ENCODE results near the gene CDC123.
"Not testable (repeated sequence)": the region's sequence is repeated elsewhere in the genome, so short reads cannot be mapped to it uniquely, and the experiment has no call there.

CDC123 gene

DNA sequence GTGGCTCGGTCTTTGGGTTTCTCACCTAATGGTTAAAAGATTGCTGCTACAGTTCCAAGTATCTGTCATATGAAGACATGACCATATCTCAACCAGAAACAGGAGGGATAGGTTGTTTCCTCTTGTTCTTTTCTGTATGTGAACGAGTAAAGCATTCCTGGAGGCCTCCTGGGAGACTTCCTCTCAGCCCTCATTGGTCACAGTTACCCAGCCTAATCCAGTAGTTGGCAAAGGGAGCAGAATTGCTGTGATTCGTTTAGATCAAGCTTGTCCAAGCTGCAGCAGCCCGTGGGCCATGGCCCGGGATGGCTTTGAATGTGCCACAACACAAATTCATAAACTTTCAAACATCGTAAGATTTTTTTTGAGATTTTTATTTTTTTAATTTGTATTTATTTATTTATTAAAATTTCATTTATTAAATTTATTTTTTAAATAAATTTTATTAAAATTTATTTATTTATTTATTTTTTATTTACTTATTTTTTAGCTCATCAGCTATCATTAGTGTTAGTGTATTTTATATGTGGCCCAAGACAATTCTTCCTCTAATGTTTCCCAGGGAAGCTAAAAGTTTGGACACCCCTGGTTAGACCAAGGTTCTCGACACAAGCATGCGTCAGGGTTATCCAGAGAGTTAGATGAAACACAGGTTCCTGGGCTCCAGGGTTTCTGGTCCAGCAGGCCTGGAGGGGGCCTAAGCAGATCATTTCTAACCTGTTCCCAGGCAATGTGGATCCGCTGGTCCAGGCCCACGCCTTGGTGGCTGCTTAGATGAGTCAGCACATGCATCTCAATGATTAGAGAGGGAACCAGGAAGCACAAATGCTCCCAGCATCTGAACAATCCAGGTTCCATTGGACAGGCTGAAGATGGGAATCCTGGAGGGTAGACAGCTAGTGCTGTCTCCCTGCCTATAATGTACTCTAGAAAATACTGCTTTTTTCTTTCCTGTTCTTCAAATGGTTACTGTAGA, 25.6 kb downstream of the CDC123 start:
- in situ Hi-C loops (cut with HindIII; ENCODE audit: low sequenced_read_pairs): no loop called here
- DNase-seq (ENCODE audit: low read depth, low spot score): peak; percentile 41
- TF ChIP-seq, protein P1, sequence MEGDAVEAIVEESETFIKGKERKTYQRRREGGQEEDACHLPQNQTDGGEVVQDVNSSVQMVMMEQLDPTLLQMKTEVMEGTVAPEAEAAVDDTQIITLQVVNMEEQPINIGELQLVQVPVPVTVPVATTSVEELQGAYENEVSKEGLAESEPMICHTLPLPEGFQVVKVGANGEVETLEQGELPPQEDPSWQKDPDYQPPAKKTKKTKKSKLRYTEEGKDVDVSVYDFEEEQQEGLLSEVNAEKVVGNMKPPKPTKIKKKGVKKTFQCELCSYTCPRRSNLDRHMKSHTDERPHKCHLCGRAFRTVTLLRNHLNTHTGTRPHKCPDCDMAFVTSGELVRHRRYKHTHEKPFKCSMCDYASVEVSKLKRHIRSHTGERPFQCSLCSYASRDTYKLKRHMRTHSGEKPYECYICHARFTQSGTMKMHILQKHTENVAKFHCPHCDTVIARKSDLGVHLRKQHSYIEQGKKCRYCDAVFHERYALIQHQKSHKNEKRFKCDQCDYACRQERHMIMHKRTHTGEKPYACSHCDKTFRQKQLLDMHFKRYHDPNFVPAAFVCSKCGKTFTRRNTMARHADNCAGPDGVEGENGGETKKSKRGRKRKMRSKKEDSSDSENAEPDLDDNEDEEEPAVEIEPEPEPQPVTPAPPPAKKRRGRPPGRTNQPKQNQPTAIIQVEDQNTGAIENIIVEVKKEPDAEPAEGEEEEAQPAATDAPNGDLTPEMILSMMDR (IDR thresholded peaks at IDR 0.05; ENCODE audit: low read depth, low read length): no peak
- no peak overlapping the region for H3K4me3 ChIP-seq (ENCODE audit: low read depth, low read length)

DNA sequence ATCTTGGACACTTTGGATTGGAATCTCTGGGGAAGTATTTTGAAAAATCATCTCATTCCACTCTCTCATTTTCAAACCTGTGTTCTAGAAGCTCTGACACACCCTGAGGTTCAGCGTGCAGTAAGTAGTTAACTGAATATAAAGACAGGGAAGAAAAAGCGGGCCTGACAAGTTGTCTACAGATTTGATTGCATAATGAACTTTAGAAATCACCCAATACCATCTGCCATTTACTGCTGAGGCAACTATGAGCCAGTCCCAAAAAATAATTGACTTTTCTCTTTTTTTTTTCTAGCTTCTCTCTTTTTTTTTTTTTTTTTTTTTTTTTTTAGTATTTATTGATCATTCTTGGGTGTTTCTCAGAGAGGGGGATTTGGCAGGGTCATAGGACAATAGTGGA, 29.5 kb downstream of the CDC123 start:
- TF ChIP-seq, protein P1 (IDR thresholded peaks at IDR 0.05; ENCODE audit: low read depth, low read length): no peak
- no peak overlapping the region for H3K4me3 ChIP-seq (ENCODE audit: low read depth, low read length)
- no peak for DNase-seq (ENCODE audit: low read depth, low spot score)
- in situ Hi-C loops (cut with HindIII; ENCODE audit: low sequenced_read_pairs): no loop called here

- H3K4me3 ChIP-seq (ENCODE audit: low read depth, low read length); DNase-seq (ENCODE audit: low read depth, low spot score); in situ Hi-C loops (cut with HindIII; ENCODE audit: low sequenced_read_pairs): not testable (repeated sequence)
Observed at GRCh38 chr10:12226438-12226837, 30.4 kb downstream of the CDC123 start.

DNA sequence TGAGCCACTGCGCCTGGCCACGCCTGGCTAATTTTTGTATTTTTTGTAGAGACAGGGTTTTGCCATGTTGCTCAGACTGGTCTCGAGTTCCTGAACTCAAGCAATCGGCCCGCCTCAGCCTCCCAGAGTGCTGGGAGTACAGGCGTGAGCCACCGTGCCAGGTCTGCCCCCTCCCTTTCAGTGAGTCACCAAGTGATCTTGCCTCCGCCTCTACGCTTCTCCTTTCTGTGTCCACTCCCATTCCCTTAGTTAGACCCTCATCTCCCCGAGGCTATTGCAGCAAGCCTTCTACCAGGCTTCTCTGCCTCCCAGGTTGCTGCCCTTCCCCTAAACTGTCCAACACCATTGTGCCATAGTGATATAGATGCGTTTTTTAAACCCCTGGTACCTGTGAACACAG, 32.9 kb downstream of the CDC123 start:
- DNase-seq (ENCODE audit: low read depth, low spot score): no peak
- in situ Hi-C loops (cut with HindIII; ENCODE audit: low sequenced_read_pairs): no loop called here
- TF ChIP-seq, protein P1 (IDR thresholded peaks at IDR 0.05; ENCODE audit: low read depth, low read length): no peak
- H3K4me3 ChIP-seq (ENCODE audit: low read depth, low read length): no peak overlapping the region

- DNase-seq (ENCODE audit: low read depth, low spot score); H3K4me3 ChIP-seq (ENCODE audit: low read depth, low read length); in situ Hi-C loops (cut with HindIII; ENCODE audit: low sequenced_read_pairs): not testable (repeated sequence)
Observed at GRCh38 chr10:12234687-12235086, 38.7 kb downstream of the CDC123 start.

- in situ Hi-C loops (cut with HindIII; ENCODE audit: low sequenced_read_pairs): no loop called here
- no peak overlapping the region for H3K4me3 ChIP-seq (ENCODE audit: low read depth, low read length)
- TF ChIP-seq, protein P1 (IDR thresholded peaks at IDR 0.05; ENCODE audit: low read depth, low read length): no peak
- no peak for DNase-seq (ENCODE audit: low read depth, low spot score)
Observed at GRCh38 chr10:12235116-12235694, 39.2 kb downstream of the CDC123 start.

DNA sequence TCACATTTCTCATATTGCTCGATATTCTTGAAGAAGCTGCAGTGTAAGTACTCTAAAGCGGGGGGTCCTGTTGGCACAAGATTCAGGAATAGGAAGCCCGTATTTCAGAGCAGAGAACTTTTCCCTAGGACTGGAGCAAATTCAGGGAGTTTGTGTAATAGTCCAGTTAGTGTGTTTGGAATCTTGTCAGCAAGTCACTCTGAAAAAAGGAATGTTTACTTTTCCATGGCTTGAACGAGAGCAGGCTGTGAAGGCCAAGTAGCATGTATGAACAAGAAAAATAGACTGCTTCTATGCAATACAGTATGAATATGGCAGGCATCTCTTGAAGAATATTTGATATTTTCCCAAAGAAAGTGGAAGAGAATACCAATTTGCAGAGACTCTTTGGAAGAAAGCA, 39.8 kb downstream of the CDC123 start:
- in situ Hi-C loops (cut with HindIII; ENCODE audit: low sequenced_read_pairs): no loop called here
- DNase-seq (ENCODE audit: low read depth, low spot score): no peak
- TF ChIP-seq, protein P1 (IDR thresholded peaks at IDR 0.05; ENCODE audit: low read depth, low read length): no peak

More for the DNA sequence above, 39.8 kb downstream of the CDC123 start:
- no peak overlapping the region for H3K4me3 ChIP-seq (ENCODE audit: low read depth, low read length)
